HEK293 (cell line): Measurements from ENCODE around the gene MTHFD1.

Experiments
- CTCF ChIP-seq: fragments of 450-650 bp; formaldehyde crosslinking; IDR thresholded peaks from 2 replicates; pipeline ENCODE4 v1.5.1; 2016; ENCODE audit warnings: missing biosample characterization, missing genetic modification characterization
- ELK4 ChIP-seq: IDR thresholded peaks from 2 replicates; pipeline ENCODE4 v1.6.1; 2011; ENCODE audit warnings: mild to moderate bottlenecking, low read depth, low read length, borderline replicate concordance
- ZBTB20 ChIP-seq: fragments of 450-650 bp; formaldehyde crosslinking; IDR thresholded peaks from 2 replicates; pipeline ENCODE4 v1.5.1; 2016; ENCODE audit warnings: missing biosample characterization, missing genetic modification characterization
- ZBTB21 ChIP-seq: fragments of 450-650 bp; formaldehyde crosslinking; IDR thresholded peaks from 2 replicates; pipeline ENCODE4 v1.5.1; 2017; ENCODE audit warnings: missing biosample characterization, missing genetic modification characterization
- ZBTB26 ChIP-seq: fragments of 450-650 bp; formaldehyde crosslinking; optimal IDR thresholded peaks from 2 replicates; pipeline ENCODE3; 2016; ENCODE audit warnings: missing biosample characterization, mild to moderate bottlenecking, missing genetic modification characterization
- ZNF184 ChIP-seq: fragments of 450-650 bp; IDR thresholded peaks from 2 replicates; pipeline ENCODE4 v1.5.1; 2018; ENCODE audit warnings: missing biosample characterization, mild to moderate bottlenecking, missing genetic modification characterization
- ZNF221 ChIP-seq: fragments of 450-650 bp; formaldehyde crosslinking; IDR thresholded peaks from 2 replicates; pipeline ENCODE4 v1.5.1; 2017; ENCODE audit warnings: missing biosample characterization, missing genetic modification characterization, borderline replicate concordance
- ZNF239 ChIP-seq: fragments of 450-650 bp; formaldehyde crosslinking; IDR thresholded peaks from 2 replicates; pipeline ENCODE4 v1.5.1; 2016; ENCODE audit warnings: missing biosample characterization, missing genetic modification characterization
- ZNF26 ChIP-seq: fragments of 450-650 bp; formaldehyde crosslinking; IDR thresholded peaks from 2 replicates; pipeline ENCODE4 v1.5.1; 2016; ENCODE audit warnings: missing biosample characterization, missing genetic modification characterization
- ZNF585B ChIP-seq: fragments of 450-650 bp; formaldehyde crosslinking; IDR thresholded peaks from 2 replicates; pipeline ENCODE4 v1.5.1; 2016; ENCODE audit warnings: missing biosample characterization, missing genetic modification characterization
- ZNF600 ChIP-seq: fragments of 450-650 bp; formaldehyde crosslinking; IDR thresholded peaks from 2 replicates; pipeline ENCODE4 v1.5.1; 2016; ENCODE audit warnings: missing biosample characterization, missing genetic modification characterization
- ZNF777 ChIP-seq: fragments of 450-650 bp; formaldehyde crosslinking; IDR thresholded peaks from 2 replicates; pipeline ENCODE4 v1.5.1; 2017; ENCODE audit warnings: missing biosample characterization, missing genetic modification characterization, borderline replicate concordance

- TF ChIP-seq ZNF585B (tag by site-specific recombination) (no peak), ZNF26 (tag by site-specific recombination) (no peak), ZNF184 (tag by site-specific recombination) (no peak), ZNF221 (tag by site-specific recombination) (no peak), CTCF (tag by site-specific recombination) (no peak), ZNF239 (tag by site-specific recombination) (no peak), ELK4 (no peak), ZNF777 (no peak), ZBTB26 (tag by site-specific recombination) (no peak), ZNF600 (no peak), ZBTB20 (no peak), ZBTB21 (no peak)
These were observed 33.0 kb downstream of the MTHFD1 start for GRCh38 chr14:64421166-64421565.
